Measurements from ENCODE around the gene PAQR9. TPM values are rescaled to one million over a fixed set of nuclear protein-coding genes. Genes with fewer than 3 reads are reported as not detected.

The PAQR9 gene
- total RNA-seq, 1 experiment from 2014 or later, result not detected

DNA sequence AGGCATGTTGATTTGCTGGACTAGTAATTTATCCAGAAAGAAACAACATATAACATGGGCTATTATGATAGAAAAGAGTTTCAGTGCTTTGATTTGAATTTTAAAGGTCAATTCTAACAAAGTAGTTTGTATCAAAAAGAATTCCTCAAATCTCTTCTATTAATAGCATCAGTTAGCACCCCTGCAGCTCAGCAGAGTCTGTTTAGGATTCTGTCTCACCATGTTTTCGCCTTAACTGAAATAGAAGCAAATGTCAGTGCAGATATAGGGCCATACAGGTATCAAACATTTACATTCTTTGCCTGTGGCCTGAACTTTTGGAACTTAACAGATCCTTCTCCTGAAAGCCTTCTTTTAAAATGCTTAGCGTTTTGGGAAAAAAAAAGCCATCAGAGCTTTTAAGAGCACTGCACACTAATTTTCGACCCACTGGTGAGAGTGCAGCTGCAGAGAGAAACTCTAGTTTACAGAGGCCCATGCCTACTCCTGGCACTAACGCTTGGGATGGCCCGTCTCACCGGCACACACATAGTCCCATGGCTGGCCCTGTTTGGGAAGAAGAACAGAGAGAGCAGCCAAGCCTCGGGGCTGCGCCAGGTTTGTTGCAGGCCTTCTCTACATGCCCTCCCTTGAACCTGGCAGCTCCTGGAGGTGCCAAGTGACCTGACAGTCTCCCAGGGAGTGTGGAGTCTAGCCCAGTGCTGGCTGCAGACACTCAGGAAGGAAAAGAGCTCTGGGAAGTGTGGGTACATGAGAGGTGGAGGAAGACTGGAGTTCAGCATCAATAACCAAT, 9.9 kb upstream of the PAQR9 start:
- H3K27me3 ChIP-seq (replicated peaks), result peaks cover 8% of the 10 kb centered on the region; the same call in 1 of the 2 replicates
- H3K4me3 ChIP-seq, result no peak overlapping the region
- H3K27ac ChIP-seq, result no peak overlapping the region
- peaks cover 8% of the 10 kb centered on the region for H3K4me1 ChIP-seq (replicated peaks)
- H3K9me3 ChIP-seq (replicated peaks), result no peaks in the 10 kb centered on the region
- no peaks in the 10 kb centered on the region for H3K36me3 ChIP-seq
- no peak for DNase-seq (ENCODE audit: low read depth in 1 of 2, low spot score in 2 of 2)

DNA sequence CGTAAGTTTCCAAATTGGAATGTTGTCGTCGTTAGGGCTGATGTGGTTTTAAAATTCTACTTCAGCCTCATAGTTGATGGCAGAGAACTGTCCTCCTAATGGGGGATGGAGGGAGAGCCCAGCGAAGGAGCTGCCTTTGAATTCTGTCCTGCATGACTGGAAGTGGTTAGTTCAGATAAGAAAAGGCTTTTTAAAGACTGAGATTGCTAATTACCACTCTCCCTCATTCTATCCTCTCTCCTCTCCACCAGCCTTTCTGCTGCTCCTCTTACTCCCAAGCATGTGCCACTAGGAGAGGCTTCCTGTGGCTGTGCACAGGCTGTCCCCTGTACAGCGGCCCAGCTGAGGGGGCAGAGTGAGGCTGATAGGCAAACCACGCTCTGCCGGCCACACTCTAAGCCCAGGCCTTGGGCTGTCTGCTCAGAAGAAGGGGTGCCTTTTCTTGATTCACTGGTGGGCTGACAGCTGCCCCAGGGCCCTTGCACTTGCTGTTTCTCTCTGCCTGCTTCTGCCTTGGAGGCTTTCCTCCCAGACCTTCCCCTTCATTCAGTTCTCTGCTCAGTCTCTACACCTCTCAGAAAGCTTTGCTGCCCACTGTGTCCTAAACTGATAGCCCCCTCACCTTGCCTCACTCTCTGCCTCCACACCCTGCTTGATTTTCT, 8.7 kb upstream of the PAQR9 start:
- Histone ChIP-seq H3K27me3 (replicated peaks) (peaks cover 8% of the 10 kb centered on the region; the same call in 1 of the 2 replicates), H3K27ac (no peak overlapping the region), H3K9me3 (replicated peaks) (no peaks in the 10 kb centered on the region), H3K36me3 (no peaks in the 10 kb centered on the region), H3K4me3 (no peak overlapping the region), H3K4me1 (replicated peaks) (peaks cover 8% of the 10 kb centered on the region)
- DNase-seq (ENCODE audit: low read depth in 1 of 2, low spot score in 2 of 2), result no peak

DNA sequence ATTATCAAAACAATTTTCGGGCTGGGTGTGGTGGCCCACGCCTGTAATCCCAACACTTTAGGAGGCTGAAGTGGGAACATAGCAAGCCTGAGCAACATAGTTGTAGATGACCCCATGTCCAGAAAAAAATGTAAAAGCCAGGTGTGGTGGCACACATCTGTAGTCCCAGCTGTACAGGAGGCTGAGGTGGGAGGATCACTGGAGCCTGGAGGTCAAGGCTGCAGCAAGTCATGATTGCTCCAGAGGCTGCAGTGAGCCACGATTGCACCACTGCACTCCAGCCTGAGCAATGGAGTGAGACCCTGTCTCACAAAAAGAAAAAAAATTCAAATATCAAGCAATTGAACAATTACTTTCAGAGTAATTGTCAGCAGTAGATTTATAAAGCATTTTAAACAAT, 8.0 kb upstream of the PAQR9 start:
- Histone ChIP-seq H3K36me3 (no peaks in the 10 kb centered on the region), H3K27me3 (replicated peaks) (peaks cover 13% of the 10 kb centered on the region; the same call in 1 of the 2 replicates), H3K9me3 (replicated peaks) (no peaks in the 10 kb centered on the region), H3K4me1 (replicated peaks) (peaks cover 1% of the 10 kb centered on the region), H3K27ac (no peak overlapping the region), H3K4me3 (no peak overlapping the region)
- no peak for DNase-seq (ENCODE audit: low read depth in 1 of 2, low spot score in 2 of 2)

DNA sequence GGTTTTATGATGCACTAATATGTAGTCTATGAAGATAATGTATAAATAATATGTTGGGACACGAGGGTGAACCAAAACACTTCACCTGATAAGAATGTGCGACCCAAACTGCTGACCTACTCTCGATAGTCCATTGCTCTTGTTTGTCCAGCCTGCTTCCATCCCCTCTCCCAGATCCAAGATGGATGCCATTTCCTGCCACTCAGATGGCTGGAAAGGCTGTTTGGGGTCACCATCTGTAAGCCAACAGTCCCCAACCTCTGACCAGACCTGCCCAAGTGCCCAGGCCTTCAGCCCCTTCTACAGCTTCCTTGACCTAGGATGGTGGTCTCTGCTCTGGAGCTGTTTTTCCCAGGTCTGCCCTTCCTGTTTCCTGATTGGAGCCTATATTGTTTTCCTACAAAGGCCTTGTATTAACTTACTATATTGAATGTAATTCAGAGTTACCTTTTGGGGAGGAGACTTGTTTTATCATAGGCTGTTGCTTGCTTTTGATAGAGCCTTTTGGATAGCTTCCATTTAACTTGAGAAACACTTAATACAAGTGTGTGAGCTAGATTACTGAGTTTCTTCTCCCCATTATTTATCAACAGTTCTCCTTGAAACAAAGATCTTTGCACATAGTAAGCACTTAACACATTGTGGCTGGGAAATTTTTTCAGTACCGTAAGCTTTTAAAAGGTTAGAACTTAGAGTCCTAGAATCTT, 5.0 kb upstream of the PAQR9 start:
- peaks cover 2% of the 10 kb centered on the region; the same call in 1 of the 2 replicates for H3K4me1 ChIP-seq (replicated peaks)
- no peak overlapping the region for H3K4me3 ChIP-seq
- H3K27me3 ChIP-seq (replicated peaks), result peaks cover 36% of the 10 kb centered on the region
- H3K27ac ChIP-seq, result no peak overlapping the region
- H3K9me3 ChIP-seq (replicated peaks), result no peaks in the 10 kb centered on the region
- H3K36me3 ChIP-seq, result no peaks in the 10 kb centered on the region
- DNase-seq (ENCODE audit: low read depth in 1 of 2, low spot score in 2 of 2), result no peak

DNA sequence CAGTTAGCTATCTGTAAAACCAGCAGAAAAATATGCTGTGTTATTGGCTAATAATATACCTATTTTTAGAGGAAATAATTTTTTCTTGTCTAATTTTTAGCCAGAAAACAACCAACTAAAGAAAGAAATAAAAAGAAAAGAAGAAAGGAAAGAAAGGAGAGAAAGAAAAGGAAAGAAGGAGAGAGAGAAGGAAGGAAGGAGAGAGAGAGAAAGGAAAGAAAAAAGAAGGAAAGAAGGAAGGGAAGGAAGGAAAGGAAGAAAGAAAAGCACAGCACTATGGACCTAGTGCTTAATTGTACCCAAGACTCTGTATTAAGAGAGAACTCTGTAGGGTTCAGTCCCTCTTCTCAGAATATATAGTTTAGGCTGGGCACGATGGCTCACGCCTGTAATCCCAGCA, 3.3 kb upstream of the PAQR9 start:
- H3K4me3 ChIP-seq, result no peak overlapping the region
- H3K36me3 ChIP-seq, result no peaks in the 10 kb centered on the region
- H3K27ac ChIP-seq, result no peak overlapping the region
- H3K9me3 ChIP-seq (replicated peaks), result no peaks in the 10 kb centered on the region
- peaks cover 6% of the 10 kb centered on the region; the same call in 1 of the 2 replicates for H3K4me1 ChIP-seq (replicated peaks)
- peaks cover 50% of the 10 kb centered on the region for H3K27me3 ChIP-seq (replicated peaks)
- no peak for DNase-seq (ENCODE audit: low read depth in 1 of 2, low spot score in 2 of 2)

DNA sequence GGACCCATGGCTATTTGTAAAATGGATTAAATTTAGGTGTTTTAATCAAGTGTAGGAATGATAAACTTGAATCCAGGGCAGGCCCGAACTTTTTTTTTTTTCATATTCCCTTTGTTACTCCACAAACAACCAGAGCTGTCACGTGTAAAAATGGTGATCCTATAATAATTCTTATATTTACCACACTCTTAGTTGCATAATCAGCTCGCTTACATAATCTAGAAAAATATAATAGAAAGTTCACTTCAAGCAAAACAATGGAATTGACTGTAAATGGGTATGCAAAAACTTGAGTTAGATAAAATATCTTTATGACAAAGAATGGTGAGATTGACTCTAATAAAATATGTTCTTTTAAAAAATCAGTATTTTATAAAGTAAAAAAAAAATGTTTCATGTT, 2.1 kb upstream of the PAQR9 start:
- H3K36me3 ChIP-seq, result no peaks in the 10 kb centered on the region
- H3K27me3 ChIP-seq (replicated peaks), result peaks cover 60% of the 10 kb centered on the region
- H3K9me3 ChIP-seq (replicated peaks), result no peaks in the 10 kb centered on the region
- no peak overlapping the region for H3K27ac ChIP-seq
- H3K4me3 ChIP-seq, result no peak overlapping the region
- no peak for DNase-seq (ENCODE audit: low read depth in 1 of 2, low spot score in 2 of 2)
- H3K4me1 ChIP-seq (replicated peaks), result peaks cover 6% of the 10 kb centered on the region; the same call in 1 of the 2 replicates

DNA sequence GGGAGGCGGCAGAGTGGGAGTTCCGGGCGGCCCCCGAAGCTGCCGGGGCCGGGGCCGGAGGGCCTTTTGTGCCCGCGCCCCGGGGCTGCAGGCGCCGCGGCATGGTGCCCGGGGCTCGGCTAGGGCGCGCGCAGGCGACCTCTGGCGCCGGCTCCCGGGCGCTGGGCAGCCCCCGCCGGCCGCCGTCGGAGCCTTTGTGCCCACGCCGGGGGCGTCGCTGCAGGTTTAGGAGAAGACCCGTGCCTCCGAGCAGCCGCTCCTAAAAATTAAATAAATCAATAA, 299 bp downstream of the PAQR9 start:
- H3K27ac ChIP-seq, result no peak overlapping the region
- peak overlapping the region; percentile 29 for H3K4me3 ChIP-seq
- H3K4me1 ChIP-seq (replicated peaks), result peaks cover 6% of the 10 kb centered on the region; the same call in 1 of the 2 replicates
- no peaks in the 10 kb centered on the region for H3K9me3 ChIP-seq (replicated peaks)
- H3K36me3 ChIP-seq, result no peaks in the 10 kb centered on the region
- DNase-seq (ENCODE audit: low read depth in 1 of 2, low spot score in 2 of 2), result no peak
- peaks cover 71% of the 10 kb centered on the region for H3K27me3 ChIP-seq (replicated peaks)

DNA sequence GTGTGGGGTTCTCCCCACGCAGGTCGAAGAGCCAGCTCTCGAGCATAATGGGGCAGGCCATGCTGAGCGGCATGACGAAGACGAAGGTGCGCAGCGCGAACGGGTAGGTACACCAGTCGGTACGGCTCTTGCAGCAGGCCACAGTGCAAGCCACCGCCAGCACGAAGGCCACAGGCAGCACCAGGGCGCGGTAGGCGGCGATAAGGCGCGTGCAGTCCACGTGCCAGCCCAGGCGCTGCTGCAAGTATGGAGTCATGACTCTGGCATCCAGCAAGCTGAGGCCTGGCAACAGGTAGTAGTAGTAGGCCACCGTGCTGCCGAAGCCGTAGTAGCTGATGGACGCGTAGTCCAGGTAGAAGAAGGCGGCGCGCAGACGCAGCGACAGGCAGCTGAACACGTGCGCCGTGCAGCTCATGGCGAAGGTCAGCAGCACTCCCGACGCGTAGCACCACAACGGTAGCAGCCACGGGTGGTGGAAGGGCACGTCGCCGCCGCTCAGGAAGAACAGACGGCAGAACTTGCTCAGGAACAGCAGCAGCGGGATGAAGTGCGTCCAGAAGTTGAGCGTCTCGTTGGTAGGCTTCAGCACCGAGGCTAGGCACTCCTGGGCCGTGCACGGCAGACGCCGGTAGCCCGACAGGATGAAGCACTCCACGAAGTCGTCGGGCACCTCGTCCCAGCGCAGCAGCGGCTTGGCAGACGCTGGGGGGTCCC, 797 bp downstream of the PAQR9 start:
- Histone ChIP-seq H3K4me3 (no peak overlapping the region), H3K27me3 (replicated peaks) (peaks cover 73% of the 10 kb centered on the region), H3K4me1 (replicated peaks) (peaks cover 6% of the 10 kb centered on the region; the same call in 1 of the 2 replicates), H3K36me3 (no peaks in the 10 kb centered on the region), H3K27ac (no peak overlapping the region), H3K9me3 (replicated peaks) (no peaks in the 10 kb centered on the region)
- no peak for DNase-seq (ENCODE audit: low read depth in 1 of 2, low spot score in 2 of 2)

DNA sequence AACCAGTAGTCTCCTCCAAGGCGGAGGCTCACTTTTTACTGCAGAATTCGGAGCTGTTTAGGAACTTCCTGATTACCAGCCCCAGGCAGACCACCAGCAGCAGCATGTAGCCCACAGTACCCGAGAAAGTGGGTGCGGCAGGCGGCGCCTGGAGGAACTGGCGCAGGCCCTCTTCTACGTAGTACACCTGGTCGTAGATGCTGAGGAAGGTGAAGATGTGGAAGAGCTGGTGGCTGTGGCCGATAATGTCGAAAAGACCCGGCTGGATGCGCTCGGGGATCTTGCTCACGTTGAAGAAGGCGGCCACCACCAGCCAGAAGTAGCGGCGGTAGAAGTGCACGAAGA, 1.3 kb downstream of the PAQR9 start:
- Histone ChIP-seq H3K9me3 (replicated peaks) (no peaks in the 10 kb centered on the region), H3K36me3 (no peaks in the 10 kb centered on the region), H3K4me3 (no peak overlapping the region), H3K27ac (no peak overlapping the region), H3K27me3 (replicated peaks) (peaks cover 77% of the 10 kb centered on the region), H3K4me1 (replicated peaks) (peaks cover 6% of the 10 kb centered on the region; the same call in 1 of the 2 replicates)
- DNase-seq (ENCODE audit: low read depth in 1 of 2, low spot score in 2 of 2), result no peak

DNA sequence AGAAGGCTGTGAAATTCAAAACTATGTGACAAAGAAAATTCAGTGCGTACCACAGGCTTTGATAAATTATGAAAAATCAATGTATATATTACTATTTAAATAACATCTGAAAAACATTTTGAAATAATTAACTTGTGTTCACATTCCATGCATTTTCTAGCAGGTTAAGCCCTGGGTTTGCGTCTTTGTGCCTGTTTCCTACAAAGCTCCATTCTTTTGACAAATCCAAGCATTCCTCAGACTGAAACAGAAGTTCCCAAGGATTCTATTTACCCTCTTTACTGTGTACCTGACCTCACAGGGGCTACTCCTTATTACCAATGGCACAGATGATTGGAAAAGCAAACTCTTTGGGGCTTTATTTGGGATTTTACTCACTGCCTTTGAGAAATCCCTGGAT, 1.9 kb downstream of the PAQR9 start:
- Histone ChIP-seq H3K27me3 (replicated peaks) (peaks cover 79% of the 10 kb centered on the region), H3K9me3 (replicated peaks) (no peaks in the 10 kb centered on the region), H3K4me1 (replicated peaks) (peaks cover 6% of the 10 kb centered on the region; the same call in 1 of the 2 replicates), H3K27ac (no peak overlapping the region), H3K4me3 (no peak overlapping the region), H3K36me3 (no peaks in the 10 kb centered on the region)
- no peak for DNase-seq (ENCODE audit: low read depth in 1 of 2, low spot score in 2 of 2)

DNA sequence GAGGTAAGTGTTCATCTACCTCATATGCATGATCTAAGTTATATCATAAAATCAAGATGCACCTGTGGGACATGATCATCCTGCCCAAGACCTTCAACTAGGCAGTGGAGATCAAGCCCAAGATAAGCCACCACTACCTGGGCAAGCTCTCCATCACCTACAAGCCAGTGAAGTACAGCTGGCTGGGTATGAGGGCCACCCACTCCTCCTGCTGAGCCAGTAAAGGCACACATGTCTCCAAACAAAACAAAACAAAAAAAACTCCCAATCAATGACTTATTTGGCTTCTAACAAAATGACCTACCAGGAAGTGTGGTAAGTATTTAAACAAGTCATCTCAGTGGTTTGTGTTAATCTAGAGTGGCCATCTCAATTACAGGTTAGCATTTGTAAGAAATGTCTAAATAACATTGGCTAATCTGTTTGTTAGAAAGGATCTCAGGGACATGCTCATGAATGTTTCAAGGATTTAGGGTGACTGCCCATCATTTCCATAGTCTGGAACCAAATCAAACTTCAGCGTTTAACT, 3.1 kb downstream of the PAQR9 start:
- Histone ChIP-seq H3K4me1 (replicated peaks) (peaks cover 6% of the 10 kb centered on the region; the same call in 1 of the 2 replicates), H3K36me3 (no peaks in the 10 kb centered on the region), H3K27me3 (replicated peaks) (peaks cover 73% of the 10 kb centered on the region), H3K4me3 (no peak overlapping the region), H3K9me3 (replicated peaks) (no peaks in the 10 kb centered on the region), H3K27ac (no peak overlapping the region)
- no peak for DNase-seq (ENCODE audit: low read depth in 1 of 2, low spot score in 2 of 2)

DNA sequence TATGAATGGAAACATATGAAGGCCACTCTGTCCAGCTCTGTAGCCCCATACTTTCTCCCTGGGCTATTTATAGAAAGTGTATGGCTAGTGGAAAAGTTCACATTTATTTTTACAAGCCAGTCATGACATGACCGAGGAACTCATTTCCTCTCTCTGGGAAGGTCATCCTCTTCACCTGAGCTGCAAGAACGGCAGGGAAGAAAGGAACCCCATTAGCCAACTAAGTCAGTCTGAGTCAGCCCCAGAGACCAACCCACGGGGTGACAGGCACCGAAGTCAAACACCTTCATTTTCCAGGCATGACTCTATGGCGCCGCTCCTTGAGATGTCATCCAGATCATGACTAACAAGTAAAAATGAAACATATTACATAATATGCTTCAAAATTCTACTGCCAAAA, 4.8 kb downstream of the PAQR9 start:
- H3K4me3 ChIP-seq, result no peak overlapping the region
- H3K4me1 ChIP-seq (replicated peaks), result peaks cover 6% of the 10 kb centered on the region; the same call in 1 of the 2 replicates
- DNase-seq (ENCODE audit: low read depth in 1 of 2, low spot score in 2 of 2), result no peak

DNA sequence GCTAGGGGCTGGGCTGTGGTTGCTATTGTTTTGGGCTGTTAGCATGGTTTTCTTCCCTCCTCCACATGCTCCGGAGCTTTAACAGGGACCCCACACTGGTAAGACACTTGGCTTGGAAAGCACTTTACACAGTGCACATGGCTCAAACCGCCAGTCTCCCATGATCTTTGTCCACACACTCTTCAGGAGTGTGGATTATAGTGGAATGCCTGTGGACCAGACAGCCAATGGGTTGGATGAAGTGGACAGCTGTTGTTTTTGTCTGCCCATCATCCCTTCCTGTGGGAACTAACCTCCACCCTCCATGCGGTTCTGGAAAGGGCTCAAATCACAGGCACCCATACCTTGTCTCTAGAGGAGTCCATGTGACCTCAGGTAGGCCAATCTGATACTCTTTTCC, 10.0 kb downstream of the PAQR9 start:
- no peak overlapping the region for H3K27ac ChIP-seq
- DNase-seq (ENCODE audit: low read depth in 1 of 2, low spot score in 2 of 2), result no peak
- H3K27me3 ChIP-seq (replicated peaks), result peaks cover 27% of the 10 kb centered on the region
- no peaks in the 10 kb centered on the region for H3K36me3 ChIP-seq
- H3K4me3 ChIP-seq, result no peak overlapping the region
- no peaks in the 10 kb centered on the region for H3K4me1 ChIP-seq (replicated peaks)
- H3K9me3 ChIP-seq (replicated peaks), result no peaks in the 10 kb centered on the region

More for the DNA sequence above, 4.8 kb downstream of the PAQR9 start:
- H3K36me3 ChIP-seq, result no peaks in the 10 kb centered on the region
- H3K27me3 ChIP-seq (replicated peaks), result peaks cover 66% of the 10 kb centered on the region
- H3K9me3 ChIP-seq (replicated peaks), result no peaks in the 10 kb centered on the region
- no peak overlapping the region for H3K27ac ChIP-seq
